ENCODE results near the gene RNF43.

DNA sequence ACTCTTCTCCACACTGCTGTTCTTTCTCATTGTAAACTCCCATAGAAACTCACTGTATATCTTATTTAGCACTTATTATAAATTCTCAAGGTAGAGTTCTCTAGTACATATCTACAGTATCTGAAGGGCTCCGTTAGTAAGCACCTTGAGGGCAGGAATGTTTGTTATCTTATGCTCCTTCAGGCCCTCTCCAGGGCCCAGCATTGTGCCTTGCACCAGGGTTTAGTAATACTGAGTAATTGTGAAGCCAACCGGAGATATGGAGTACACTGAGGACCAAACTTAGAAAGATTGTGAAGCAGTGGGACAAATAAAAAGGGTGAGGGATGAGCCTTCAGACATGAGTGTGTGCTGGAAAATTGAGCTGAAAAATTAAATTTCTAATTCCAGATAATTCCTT, 26.4 kb downstream of the RNF43 start:
- TF ChIP-seq, protein P1, sequence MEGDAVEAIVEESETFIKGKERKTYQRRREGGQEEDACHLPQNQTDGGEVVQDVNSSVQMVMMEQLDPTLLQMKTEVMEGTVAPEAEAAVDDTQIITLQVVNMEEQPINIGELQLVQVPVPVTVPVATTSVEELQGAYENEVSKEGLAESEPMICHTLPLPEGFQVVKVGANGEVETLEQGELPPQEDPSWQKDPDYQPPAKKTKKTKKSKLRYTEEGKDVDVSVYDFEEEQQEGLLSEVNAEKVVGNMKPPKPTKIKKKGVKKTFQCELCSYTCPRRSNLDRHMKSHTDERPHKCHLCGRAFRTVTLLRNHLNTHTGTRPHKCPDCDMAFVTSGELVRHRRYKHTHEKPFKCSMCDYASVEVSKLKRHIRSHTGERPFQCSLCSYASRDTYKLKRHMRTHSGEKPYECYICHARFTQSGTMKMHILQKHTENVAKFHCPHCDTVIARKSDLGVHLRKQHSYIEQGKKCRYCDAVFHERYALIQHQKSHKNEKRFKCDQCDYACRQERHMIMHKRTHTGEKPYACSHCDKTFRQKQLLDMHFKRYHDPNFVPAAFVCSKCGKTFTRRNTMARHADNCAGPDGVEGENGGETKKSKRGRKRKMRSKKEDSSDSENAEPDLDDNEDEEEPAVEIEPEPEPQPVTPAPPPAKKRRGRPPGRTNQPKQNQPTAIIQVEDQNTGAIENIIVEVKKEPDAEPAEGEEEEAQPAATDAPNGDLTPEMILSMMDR (IDR thresholded peaks at IDR 0.05; ENCODE audit: insufficient read depth, low read length), result no peak
- TF ChIP-seq REST (IDR thresholded peaks at IDR 0.05; ENCODE audit: insufficient replicate concordance, low read depth) (no peak), POLR2AphosphoS5 (IDR thresholded peaks at IDR 0.05; ENCODE audit: low read depth) (no peak), SPI1 (IDR thresholded peaks at IDR 0.05; ENCODE audit: borderline replicate concordance, low read depth) (no peak)
